ENCODE data around the gene CRHBP.

The CRHBP gene

DNA sequence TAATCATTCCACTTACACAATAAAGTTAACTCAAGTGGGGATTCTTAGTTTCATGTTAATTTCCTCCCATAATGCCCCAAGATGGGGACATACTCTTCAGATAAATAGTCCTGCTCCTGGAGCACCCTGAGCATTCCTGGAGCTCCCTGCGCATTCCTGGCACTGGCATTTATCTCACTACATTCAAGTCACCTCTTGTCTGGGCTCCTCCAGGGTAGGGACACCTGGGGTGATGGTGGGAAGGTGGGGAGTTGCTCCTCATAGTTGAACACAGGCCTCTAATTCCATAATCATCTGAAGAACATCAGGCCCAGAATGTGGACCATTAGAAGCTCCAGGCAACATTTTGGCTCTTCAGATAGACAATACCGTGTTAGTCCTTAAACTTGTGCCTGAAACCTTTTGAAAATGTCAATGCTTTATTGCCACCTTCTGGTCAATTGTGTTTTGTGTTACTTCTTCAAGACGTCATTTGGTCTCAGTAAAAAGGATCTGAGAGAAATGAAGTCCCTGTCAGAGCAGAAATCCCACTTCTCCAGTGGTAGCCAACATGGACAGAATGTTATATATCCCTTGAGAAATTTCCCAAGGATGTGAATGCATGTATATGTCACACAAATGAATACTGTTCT, 63.2 kb downstream of the CRHBP start:
- no peak for DNase-seq (ENCODE audit: low read depth in 2 of 2)

DNA sequence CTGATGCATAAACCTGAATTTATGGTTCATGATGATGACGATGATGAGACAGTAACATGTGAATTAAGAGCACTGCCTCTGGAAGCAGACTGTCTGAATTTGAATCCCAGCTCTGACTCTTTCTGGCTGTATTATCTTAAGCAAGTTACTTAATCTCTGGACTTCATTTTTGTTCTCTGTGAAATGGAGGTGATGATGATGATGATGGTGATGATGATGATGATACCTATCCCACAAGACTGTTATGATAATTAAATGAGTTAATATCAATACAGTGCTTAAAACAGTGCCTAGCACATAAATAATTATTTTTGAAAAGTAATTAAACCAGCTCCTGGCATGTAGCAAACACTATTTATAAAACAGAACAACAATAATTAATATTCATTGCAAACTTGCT, 64.1 kb downstream of the CRHBP start:
- DNase-seq (ENCODE audit: low read depth in 2 of 2), result no peak

- no peak for DNase-seq (ENCODE audit: low read depth in 2 of 2)
These were observed 64.8 kb downstream of the CRHBP start for GRCh38 chr5:77017668-77018067.

Data from stimulated activated CD4-positive, alpha-beta T cell treated with anti-CD3 and anti-CD28 coated beads, Interleukin-12 subunit alpha, Interleukin-12 subunit beta, amount 100 ng/mL, for 24 hours (primary cell).